HG02970 (cell line): Measurements from ENCODE around the gene MAMDC2.

Experiments
- ATAC-seq: cut with Tn5 transposase; IDR thresholded peaks from one replicate; pipeline ENCODE4 v1.9.1; 2021; ENCODE audit warnings: mild to moderate bottlenecking, moderate library complexity, moderate number of reproducible peaks; ENCODE audit not compliant: unreplicated experiment, low FRiP score

MAMDC2 gene

GRCh38 chr9:70127540-70128416 lies 84.1 kb downstream of the MAMDC2 start:
- no peak for ATAC-seq

- ATAC-seq, result no peak
Observed at GRCh38 chr9:70130266-70130665, 86.6 kb downstream of the MAMDC2 start.

- no peak for ATAC-seq
Observed at GRCh38 chr9:70131296-70131695, 87.6 kb downstream of the MAMDC2 start.

GRCh38 chr9:70133253-70134208 lies 89.9 kb downstream of the MAMDC2 start:
- no peak for ATAC-seq

- ATAC-seq, result no peak
Observed at GRCh38 chr9:70134360-70134759, 90.7 kb downstream of the MAMDC2 start.

GRCh38 chr9:70135176-70135575 lies 91.5 kb downstream of the MAMDC2 start:
- ATAC-seq, result no peak

- no peak for ATAC-seq
Observed at GRCh38 chr9:70136632-70137031, 93.0 kb downstream of the MAMDC2 start.

GRCh38 chr9:70137577-70137976 lies 93.9 kb downstream of the MAMDC2 start:
- ATAC-seq, result no peak

- ATAC-seq, result no peak
Observed at GRCh38 chr9:70142101-70142500, 98.5 kb downstream of the MAMDC2 start.

GRCh38 chr9:70143394-70144130 lies 99.9 kb downstream of the MAMDC2 start:
- ATAC-seq, result no peak

GRCh38 chr9:70144131-70144503 lies 100.5 kb downstream of the MAMDC2 start:
- no peak for ATAC-seq

GRCh38 chr9:70145981-70146380 lies 102.3 kb downstream of the MAMDC2 start:
- ATAC-seq, result no peak

- no peak for ATAC-seq
Observed at GRCh38 chr9:70147196-70147595, 103.5 kb downstream of the MAMDC2 start.

GRCh38 chr9:70147651-70148050 lies 104.0 kb downstream of the MAMDC2 start:
- ATAC-seq, result no peak

- ATAC-seq, result no peak
Observed at GRCh38 chr9:70152350-70152749, 108.7 kb downstream of the MAMDC2 start.

GRCh38 chr9:70156729-70157128 lies 113.1 kb downstream of the MAMDC2 start:
- no peak for ATAC-seq

- ATAC-seq, result no peak
Observed at GRCh38 chr9:70159630-70160029, 116.0 kb downstream of the MAMDC2 start.

GRCh38 chr9:70160686-70161600 lies 117.3 kb downstream of the MAMDC2 start:
- no peak for ATAC-seq

- ATAC-seq, result no peak
Observed at GRCh38 chr9:70165006-70165602, 121.5 kb downstream of the MAMDC2 start.
